Activated CD4-positive, alpha-beta T cell treated with anti-CD3 and anti-CD28 coated beads, Interleukin-2, amount 10 ng/mL, durations not matched to agents 24 days and 14 days (primary cell): ENCODE data around the gene KRTAP29-1. TPM values are rescaled to one million over a fixed set of nuclear protein-coding genes. Genes with fewer than 3 reads are reported as not detected.
"Not testable (repeated sequence)": the region's sequence is repeated elsewhere in the genome, so short reads cannot be mapped to it uniquely, and the experiment has no call there.

Source experiments
- DNase-seq: peaks from one replicate; pipeline ENCODE4 v3.0.0; 2022
- H3K27ac Mint-ChIP-seq: one replicate; pipeline ENCODE4 v1.8.0; 2022; ENCODE audit warnings: mild to moderate bottlenecking, mixed read lengths
- H3K27me3 Mint-ChIP-seq: one replicate; pipeline ENCODE4 v1.8.0; 2022; ENCODE audit warnings: mixed read lengths
- H3K36me3 Mint-ChIP-seq: one replicate; pipeline ENCODE4 v1.8.0; 2022; ENCODE audit warnings: low read depth, mild to moderate bottlenecking, mixed read lengths
- H3K4me1 Mint-ChIP-seq: one replicate; pipeline ENCODE4 v1.8.0; 2021; ENCODE audit warnings: mixed read lengths
- H3K4me3 Mint-ChIP-seq: one replicate; pipeline ENCODE4 v1.8.0; 2022; ENCODE audit warnings: mild to moderate bottlenecking, moderate library complexity, mixed read lengths
- H3K9me3 Mint-ChIP-seq: one replicate; pipeline ENCODE4 v1.8.0; 2021; ENCODE audit warnings: mixed read lengths
- intact Hi-C: fragments of 100-400 bp; cut with micrococcal nuclease; formaldehyde crosslinking; loops from one replicate; pipeline ENCODE4 v1.15.1; 2023
- total RNA-seq: library from RNA; stranded (reverse); gene quantifications from 2 replicates; pipeline ENCODE4 v1.2.3, GENCODE V29; 2022

KRTAP29-1 gene
- not detected in 2 replicates for total RNA-seq

GRCh38 chr17:41301916-41302901 is at the start of gene KRTAP29-1:
TSS of gene KRTAP29-1 (minus strand) at chr17:41302851. CDS start at chr17:41302851, 0 bp downstream.
- Mint-ChIP-seq H3K4me3 (no peak within 1 kb of the TSS), H3K9me3 (peaks cover 4% of the 10 kb centered on the region), H3K27me3 (no peaks in the 10 kb centered on the region), H3K36me3 (no peaks in the 10 kb centered on the region), H3K4me1 (no peaks in the 10 kb centered on the region), H3K27ac (no peak within 1 kb of the TSS)
- intact Hi-C loops = no loop called here
- DNase-seq = no peak

DNA sequence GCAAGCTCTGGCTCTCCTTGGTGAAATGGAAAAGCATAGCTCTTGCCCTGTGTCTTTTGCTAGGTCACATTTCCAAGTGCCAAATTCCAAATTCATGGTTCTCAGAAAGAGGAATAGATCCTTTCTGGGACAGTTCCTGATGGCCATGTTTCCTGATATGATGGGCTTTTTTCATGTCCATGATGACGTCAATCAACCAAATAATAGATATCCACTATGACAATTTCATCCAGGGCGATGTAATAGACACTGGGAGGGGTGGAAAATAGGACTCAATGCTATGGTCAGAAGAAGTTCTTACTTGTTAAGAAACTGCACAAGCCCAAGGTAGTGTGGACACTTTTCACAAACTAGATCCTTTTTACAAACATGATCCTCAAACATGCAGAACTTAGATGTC is 48.5 kb upstream of the KRTAP29-1 start:
- Mint-ChIP-seq H3K4me3 (no peak overlapping the region), H3K4me1 (peaks cover 2% of the 10 kb centered on the region), H3K27me3 (peaks cover 31% of the 10 kb centered on the region), H3K27ac (no peak overlapping the region), H3K9me3 (peaks cover 4% of the 10 kb centered on the region), H3K36me3 (no peaks in the 10 kb centered on the region)
- no peak for DNase-seq
- intact Hi-C loops = no loop called here

DNA sequence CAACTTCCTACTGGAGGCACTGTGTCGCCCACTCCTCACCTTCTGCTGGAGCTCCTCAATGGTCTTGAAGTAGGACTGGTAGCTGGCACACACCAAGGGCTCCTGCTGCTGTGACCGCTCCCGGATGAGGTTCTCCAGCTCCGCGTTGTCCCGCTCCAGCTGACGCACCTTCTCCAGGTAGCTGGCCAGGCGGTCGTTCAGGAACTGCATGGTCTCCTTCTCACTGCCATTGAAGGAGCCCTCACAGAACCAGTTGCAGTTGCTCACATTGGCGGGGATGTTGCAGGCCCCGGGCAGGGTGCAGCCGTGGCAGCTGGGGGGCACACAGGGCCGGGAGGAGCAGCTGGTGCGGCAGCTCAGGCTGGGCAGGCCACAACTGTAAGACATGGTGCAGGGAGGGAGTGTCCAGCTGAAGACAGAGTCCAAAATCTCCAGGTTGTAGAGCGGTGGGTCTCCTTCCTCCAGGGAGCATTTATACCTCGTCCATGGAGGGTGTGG is 47.8 kb upstream of the KRTAP29-1 start, which contains the start of gene KRT33A:
Gene KRT33A, minus strand, starts transcription at position 448 of the 498 bp plus-strand sequence. Its CDS starts 61 bp downstream, at position 387.
- H3K9me3 Mint-ChIP-seq, H3K36me3 Mint-ChIP-seq, intact Hi-C loops, H3K4me1 Mint-ChIP-seq, H3K4me3 Mint-ChIP-seq, H3K27ac Mint-ChIP-seq, DNase-seq: not testable (repeated sequence)
- H3K27me3 Mint-ChIP-seq = peaks cover 27% of the 10 kb centered on the region

- DNase-seq = no peak
- intact Hi-C loops = no loop called here
- H3K4me3 Mint-ChIP-seq = no peak overlapping the region
- no peak overlapping the region for H3K27ac Mint-ChIP-seq
- H3K9me3 Mint-ChIP-seq = peaks cover 7% of the 10 kb centered on the region
- peaks cover 19% of the 10 kb centered on the region for H3K27me3 Mint-ChIP-seq
- peaks cover 2% of the 10 kb centered on the region for H3K36me3 Mint-ChIP-seq
- peaks cover 2% of the 10 kb centered on the region for H3K4me1 Mint-ChIP-seq
Measured at GRCh38 chr17:41347869-41348760, 45.5 kb upstream of the KRTAP29-1 start.

DNA sequence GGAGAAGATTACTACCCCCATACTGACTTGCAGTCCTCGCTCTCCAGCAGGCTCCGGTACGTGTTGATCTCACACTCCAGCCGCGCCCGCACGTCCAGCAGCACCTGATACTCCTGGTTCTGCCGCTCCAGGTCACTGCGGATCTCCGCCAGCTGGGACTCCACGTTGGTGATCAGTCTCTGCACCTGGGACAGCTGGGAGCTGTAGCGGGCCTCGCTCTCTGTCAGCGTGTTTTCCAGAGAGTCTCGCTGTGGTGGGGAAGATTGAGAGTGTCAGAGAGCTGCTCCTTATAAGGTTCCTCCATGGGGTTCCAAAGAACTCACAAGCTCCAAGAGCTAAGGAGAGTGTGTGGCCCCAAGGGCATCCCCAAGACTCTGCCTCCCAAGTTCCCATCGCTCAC is 43.8 kb upstream of the KRTAP29-1 start:
- H3K36me3 Mint-ChIP-seq, intact Hi-C loops, H3K27me3 Mint-ChIP-seq: not testable (repeated sequence)

DNA sequence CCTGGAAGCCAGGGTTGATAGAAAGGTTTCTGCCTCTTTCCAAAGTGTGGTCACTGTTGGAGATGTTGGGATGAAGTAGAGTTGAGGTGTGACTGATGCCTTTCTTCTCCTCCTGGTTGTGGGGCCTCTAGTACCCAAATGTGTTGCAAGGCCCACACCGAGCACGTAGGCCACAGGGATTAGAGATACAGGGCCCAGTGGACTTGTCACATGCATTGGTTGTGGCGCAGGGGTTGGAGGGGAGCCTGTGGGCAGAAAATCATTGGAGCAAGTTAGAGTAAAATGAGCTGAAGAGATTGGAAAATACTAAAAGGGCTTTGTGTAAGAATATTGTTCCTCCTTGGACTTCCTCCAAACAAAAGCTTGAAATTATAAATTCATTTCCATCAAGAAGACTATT is 43.3 kb upstream of the KRTAP29-1 start:
- no peak overlapping the region for H3K27ac Mint-ChIP-seq
- H3K36me3 Mint-ChIP-seq = peaks cover 3% of the 10 kb centered on the region
- no peak for DNase-seq
- intact Hi-C loops = no loop called here
- H3K27me3 Mint-ChIP-seq = peaks cover 10% of the 10 kb centered on the region
- H3K4me3 Mint-ChIP-seq = no peak overlapping the region
- H3K9me3 Mint-ChIP-seq = peaks cover 6% of the 10 kb centered on the region
- peaks cover 10% of the 10 kb centered on the region for H3K4me1 Mint-ChIP-seq

More for the DNA sequence above, 43.8 kb upstream of the KRTAP29-1 start:
- not testable (repeated sequence) for H3K4me1 Mint-ChIP-seq, H3K27ac Mint-ChIP-seq, DNase-seq, H3K4me3 Mint-ChIP-seq, H3K9me3 Mint-ChIP-seq

- peaks cover 36% of the 10 kb centered on the region for H3K4me1 Mint-ChIP-seq
Measured at GRCh38 chr17:41343029-41343428, 40.4 kb upstream of the KRTAP29-1 start.

GRCh38 chr17:41340934-41341861 is 38.5 kb upstream of the KRTAP29-1 start:
- DNase-seq = peak; percentile 89
- peaks cover 6% of the 10 kb centered on the region for H3K9me3 Mint-ChIP-seq
- intact Hi-C loops = loop anchor here (1.0 kb wide), 1 partner anchor 62 kb away; no protein-coding TSS in a partner anchor
- peaks cover 10% of the 10 kb centered on the region for H3K27me3 Mint-ChIP-seq
- peaks cover 3% of the 10 kb centered on the region for H3K36me3 Mint-ChIP-seq
- H3K27ac Mint-ChIP-seq = peak overlapping the region; percentile 82
- peak overlapping the region; percentile 45 for H3K4me3 Mint-ChIP-seq
- peaks cover 36% of the 10 kb centered on the region for H3K4me1 Mint-ChIP-seq

More at GRCh38 chr17:41343029-41343428, 40.4 kb upstream of the KRTAP29-1 start:
- Mint-ChIP-seq H3K9me3 (peaks cover 6% of the 10 kb centered on the region), H3K27me3 (peaks cover 11% of the 10 kb centered on the region), H3K36me3 (peaks cover 3% of the 10 kb centered on the region), H3K4me3 (no peak overlapping the region), H3K27ac (no peak overlapping the region)
- DNase-seq = no peak
- intact Hi-C loops = no loop called here

GRCh38 chr17:41340494-41340893 is 37.8 kb upstream of the KRTAP29-1 start:
- Mint-ChIP-seq H3K27me3 (peaks cover 16% of the 10 kb centered on the region), H3K4me3 (peak overlapping the region; percentile 8), H3K9me3 (peaks cover 6% of the 10 kb centered on the region), H3K4me1 (peaks cover 39% of the 10 kb centered on the region), H3K36me3 (peaks cover 3% of the 10 kb centered on the region), H3K27ac (peak overlapping the region; percentile 4)
- no peak for DNase-seq
- intact Hi-C loops = no loop called here

DNA sequence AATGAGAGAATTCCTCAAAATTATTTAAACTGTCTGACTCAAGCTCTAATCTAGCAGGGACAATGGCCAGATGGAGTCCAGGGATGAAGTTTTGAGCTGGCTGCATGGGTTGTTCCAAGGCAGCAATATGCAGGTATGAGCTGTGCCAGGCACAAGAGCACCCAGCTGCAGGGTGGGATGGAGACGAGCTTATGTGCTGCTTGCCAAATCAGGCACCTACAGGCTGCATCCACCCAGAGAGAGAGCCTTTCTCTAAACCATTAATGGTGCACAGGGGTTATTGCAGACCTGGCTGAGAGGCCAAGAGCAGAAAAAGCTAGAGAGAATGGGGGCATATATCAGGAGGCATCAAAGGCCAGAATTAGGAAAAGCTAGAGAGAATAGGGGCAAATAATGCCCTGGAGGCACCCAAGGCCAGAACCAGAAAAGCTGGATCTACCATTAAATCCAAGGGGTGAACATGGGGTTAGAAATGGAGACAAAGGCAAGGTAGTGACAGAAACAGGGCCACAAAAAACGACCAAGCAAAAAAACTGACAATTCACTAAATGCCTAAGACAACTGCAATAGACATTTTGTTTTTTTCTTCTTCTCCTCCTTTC is 37.0 kb upstream of the KRTAP29-1 start:
- H3K4me3 Mint-ChIP-seq = peak overlapping the region; percentile 47
- H3K27ac Mint-ChIP-seq = no peak overlapping the region
- H3K4me1 Mint-ChIP-seq = peaks cover 42% of the 10 kb centered on the region

DNA sequence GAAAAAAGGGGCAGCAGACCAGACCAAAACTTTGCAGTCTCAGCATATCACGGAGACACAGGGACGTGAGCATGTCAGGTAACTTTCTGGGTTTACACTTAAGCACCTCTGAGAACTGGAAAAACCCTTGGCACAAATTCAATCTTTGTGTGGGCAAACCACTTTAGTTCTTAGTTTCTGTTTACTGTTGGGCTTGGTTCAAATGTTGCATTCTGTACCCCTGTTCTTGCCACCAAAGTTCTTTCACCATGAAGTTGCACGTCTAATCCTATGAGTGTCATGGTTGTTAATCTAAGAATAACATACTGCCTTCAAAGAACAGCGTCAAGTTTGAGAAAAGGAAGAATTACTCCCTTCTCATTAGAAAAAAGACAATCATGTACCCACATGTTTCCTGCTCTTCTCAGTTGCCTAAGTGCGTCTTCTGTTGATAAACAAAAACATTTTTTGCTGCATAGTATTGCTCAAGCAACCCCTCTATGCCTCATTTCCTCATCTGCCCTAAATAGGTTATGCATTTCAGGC is 36.4 kb upstream of the KRTAP29-1 start:
- Mint-ChIP-seq H3K27ac (peak overlapping the region; percentile 54), H3K27me3 (peaks cover 14% of the 10 kb centered on the region), H3K9me3 (peaks cover 6% of the 10 kb centered on the region), H3K36me3 (peaks cover 3% of the 10 kb centered on the region), H3K4me1 (peaks cover 42% of the 10 kb centered on the region), H3K4me3 (peak overlapping the region; percentile 47)
- peak; percentile 83 for DNase-seq
- intact Hi-C loops = no loop called here

More for the DNA sequence above, 37.0 kb upstream of the KRTAP29-1 start:
- peaks cover 14% of the 10 kb centered on the region for H3K27me3 Mint-ChIP-seq
- no peak for DNase-seq
- H3K36me3 Mint-ChIP-seq = peaks cover 3% of the 10 kb centered on the region
- peaks cover 6% of the 10 kb centered on the region for H3K9me3 Mint-ChIP-seq
- intact Hi-C loops = no loop called here

DNA sequence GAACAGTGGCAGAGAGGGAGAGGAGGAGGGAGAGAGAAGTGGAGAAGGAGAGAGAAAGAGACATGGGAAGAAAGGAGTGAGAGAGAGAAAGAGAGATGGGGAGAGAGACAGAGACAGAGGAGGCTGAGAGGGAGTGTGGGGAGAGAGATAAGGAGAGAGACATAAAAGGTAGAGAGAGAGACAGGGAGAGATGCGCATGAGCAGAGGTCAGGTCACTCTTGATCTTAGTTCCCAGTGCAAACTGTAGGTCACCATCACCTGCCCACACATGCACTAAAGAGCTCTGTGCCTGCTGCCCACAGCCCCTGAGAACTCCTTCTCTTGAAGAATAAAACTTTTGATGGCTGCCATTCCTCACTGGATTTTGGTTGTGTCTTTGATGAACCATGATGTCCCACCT is 33.1 kb upstream of the KRTAP29-1 start:
- DNase-seq = peak; percentile 49
- no peaks in the 10 kb centered on the region for H3K9me3 Mint-ChIP-seq
- peaks cover 17% of the 10 kb centered on the region for H3K27me3 Mint-ChIP-seq
- H3K4me1 Mint-ChIP-seq = peaks cover 29% of the 10 kb centered on the region
- intact Hi-C loops = no loop called here
- H3K27ac Mint-ChIP-seq = peak overlapping the region; percentile 35
- no peaks in the 10 kb centered on the region for H3K36me3 Mint-ChIP-seq
- no peak overlapping the region for H3K4me3 Mint-ChIP-seq
